Suprapubic skin (tissue), 4 donors: ENCODE results near the gene MYO5C. TPM values are rescaled to one million over a fixed set of nuclear protein-coding genes. Genes with fewer than 3 reads are reported as not detected.

ENCODE experiments used
- DNase-seq, 2 donors: peaks; one replicate each; pipeline ENCODE4 v3.0.0-alpha.2; 2019; ENCODE audit warnings: low spot score in 2 of 2
- H3K27ac ChIP-seq: fragments of 200-600 bp; sonication (generic); one replicate; pipeline ENCODE4 v1.5.1; 2019
- H3K27me3 ChIP-seq: fragments of 200-600 bp; sonication (generic); one replicate; pipeline ENCODE4 v1.5.1; 2019
- H3K36me3 ChIP-seq: fragments of 200-600 bp; sonication (generic); one replicate; pipeline ENCODE4 v1.5.1; 2019
- H3K4me1 ChIP-seq: fragments of 200-600 bp; sonication (generic); one replicate; pipeline ENCODE4 v1.5.1; 2019
- H3K4me3 ChIP-seq: fragments of 200-600 bp; sonication (generic); one replicate; pipeline ENCODE4 v1.5.1; 2019; ENCODE audit warnings: mild to moderate bottlenecking
- H3K9me3 ChIP-seq: fragments of 200-600 bp; sonication (generic); one replicate; pipeline ENCODE4 v1.5.1; 2019
- CTCF ChIP-seq, 2 donors: fragments of 200-600 bp in 1 of 2; fragments of 450-650 bp in 1 of 2; sonication (generic) in 1 of 2; IDR thresholded peaks; one replicate each; pipeline ENCODE4 v1.5.1; 2016 to 2019; ENCODE audit warnings: antibody characterized with exemption in 2 of 2, mild to moderate bottlenecking in 1 of 2, moderate library complexity in 1 of 2
- EP300 ChIP-seq: sonication (generic); formaldehyde crosslinking; IDR thresholded peaks from one replicate; pipeline ENCODE4 v1.6.1; 2017; ENCODE audit warnings: antibody characterized with exemption
- POLR2A ChIP-seq, 2 donors: fragments of 450-650 bp; IDR thresholded peaks; one replicate each; pipeline ENCODE4 v1.6.1; 2017; ENCODE audit warnings: antibody characterized with exemption in 2 of 2, mild to moderate bottlenecking in 2 of 2, moderate library complexity in 2 of 2
- POLR2AphosphoS5 ChIP-seq, 3 donors: sonication (generic); formaldehyde crosslinking; IDR thresholded peaks; one replicate each; pipeline ENCODE4 v1.6.1; 2017; ENCODE audit warnings: antibody characterized with exemption in 3 of 3
- WGBS: methylation state at CpG from one replicate; pipeline ENCODE4 v1.1.5; 2018; 5-methylcytosine and 5-hydroxymethylcytosine counted together
- total RNA-seq, 4 donors: library from RNA; depleted of rRNA; stranded (reverse); fragments of >200 nt; gene quantifications; one replicate each; pipeline ENCODE4 v1.1.0, GENCODE V29; 2016

MYO5C gene
- total RNA-seq, 4 donors from 2014 or later: 11.2 to 31.5 (median 14.9) TPM

GRCh38 chr15:52196891-52197290, 98.7 kb downstream of the MYO5C start:
- DNase-seq: no peak
- WGBS: 57% methylated on average over 3 of the region's 3 CpGs
- Histone ChIP-seq H3K9me3 (no peaks in the 10 kb centered on the region), H3K27ac (no peak overlapping the region), H3K4me3 (no peak overlapping the region), H3K36me3 (no peaks in the 10 kb centered on the region), H3K27me3 (no peaks in the 10 kb centered on the region), H3K4me1 (no peaks in the 10 kb centered on the region)
- TF ChIP-seq EP300 (no peak), POLR2AphosphoS5 (IDR thresholded peaks at IDR 0.05) (no peak), CTCF (IDR thresholded peaks at IDR 0.05) (no peak), POLR2A (IDR thresholded peaks at IDR 0.05) (no peak)

- Histone ChIP-seq H3K4me3 (no peak overlapping the region), H3K36me3 (no peaks in the 10 kb centered on the region), H3K27me3 (no peaks in the 10 kb centered on the region), H3K27ac (no peak overlapping the region), H3K4me1 (no peaks in the 10 kb centered on the region), H3K9me3 (no peaks in the 10 kb centered on the region)
- no peak for TF ChIP-seq POLR2A (IDR thresholded peaks at IDR 0.05)
- TF ChIP-seq EP300: no peak
- TF ChIP-seq CTCF (IDR thresholded peaks at IDR 0.05): no peak
- TF ChIP-seq POLR2AphosphoS5 (IDR thresholded peaks at IDR 0.05): no peak
- no peak for DNase-seq
- 58% methylated on average over 1 of the region's 1 CpG for WGBS
These were observed 101.8 kb downstream of the MYO5C start for GRCh38 chr15:52193791-52194190.

GRCh38 chr15:52193321-52193720, 102.3 kb downstream of the MYO5C start:
- no peaks in the 10 kb centered on the region for H3K4me1 ChIP-seq
- no peaks in the 10 kb centered on the region for H3K9me3 ChIP-seq
- no peak overlapping the region for H3K27ac ChIP-seq
- no peaks in the 10 kb centered on the region for H3K27me3 ChIP-seq
- no peak for DNase-seq
- WGBS: 41% methylated on average over 4 of the region's 4 CpGs
- no peaks in the 10 kb centered on the region for H3K36me3 ChIP-seq
- H3K4me3 ChIP-seq: no peak overlapping the region
- TF ChIP-seq POLR2AphosphoS5 (IDR thresholded peaks at IDR 0.05): no peak
- no peak for TF ChIP-seq CTCF (IDR thresholded peaks at IDR 0.05)
- no peak for TF ChIP-seq EP300
- TF ChIP-seq POLR2A (IDR thresholded peaks at IDR 0.05): no peak

- H3K36me3 ChIP-seq: no peaks in the 10 kb centered on the region
- no peak for DNase-seq
- H3K27me3 ChIP-seq: no peaks in the 10 kb centered on the region
- 86% methylated on average over 7 of the region's 7 CpGs for WGBS
- no peaks in the 10 kb centered on the region for H3K4me1 ChIP-seq
- no peak within 1 kb of the TSS for H3K27ac ChIP-seq
- no peak for TF ChIP-seq POLR2AphosphoS5 (IDR thresholded peaks at IDR 0.05)
- TF ChIP-seq POLR2A (IDR thresholded peaks at IDR 0.05): no peak
- TF ChIP-seq EP300: no peak
- TF ChIP-seq CTCF (IDR thresholded peaks at IDR 0.05): no peak
- H3K9me3 ChIP-seq: no peaks in the 10 kb centered on the region
- H3K4me3 ChIP-seq: no peak within 1 kb of the TSS
These were observed 104.4 kb downstream of the MYO5C start, which contains the start of gene GNB5 for GRCh38 chr15:52191207-52191606. TSS of gene GNB5 (minus strand) at chr15:52191392. CDS start at chr15:52184676, 6,716 bp downstream.

GRCh38 chr15:52186651-52187486, 108.7 kb downstream of the MYO5C start:
- TF ChIP-seq CTCF (IDR thresholded peaks at IDR 0.05) (no peak), EP300 (no peak), POLR2AphosphoS5 (IDR thresholded peaks at IDR 0.05) (no peak), POLR2A (IDR thresholded peaks at IDR 0.05) (no peak)
- DNase-seq: no peak
- Histone ChIP-seq H3K4me3 (no peak overlapping the region), H3K4me1 (no peaks in the 10 kb centered on the region), H3K36me3 (no peaks in the 10 kb centered on the region), H3K27me3 (no peaks in the 10 kb centered on the region), H3K27ac (no peak overlapping the region), H3K9me3 (no peaks in the 10 kb centered on the region)
- 85% methylated on average over 11 of the region's 11 CpGs for WGBS
